Stimulated activated CD4-positive, alpha-beta T cell treated with anti-CD3 and anti-CD28 coated beads, Interleukin-15, amount 100 ng/mL, for 1 hour (primary cell): ENCODE measurements around the gene RAD51B.

Source experiments
- DNase-seq, 2 donors: peaks; one replicate each; pipeline ENCODE4 v3.0.0-alpha.2; 2020; ENCODE audit warnings: low read depth in 1 of 2, low spot score in 1 of 2

Gene RAD51B

DNA sequence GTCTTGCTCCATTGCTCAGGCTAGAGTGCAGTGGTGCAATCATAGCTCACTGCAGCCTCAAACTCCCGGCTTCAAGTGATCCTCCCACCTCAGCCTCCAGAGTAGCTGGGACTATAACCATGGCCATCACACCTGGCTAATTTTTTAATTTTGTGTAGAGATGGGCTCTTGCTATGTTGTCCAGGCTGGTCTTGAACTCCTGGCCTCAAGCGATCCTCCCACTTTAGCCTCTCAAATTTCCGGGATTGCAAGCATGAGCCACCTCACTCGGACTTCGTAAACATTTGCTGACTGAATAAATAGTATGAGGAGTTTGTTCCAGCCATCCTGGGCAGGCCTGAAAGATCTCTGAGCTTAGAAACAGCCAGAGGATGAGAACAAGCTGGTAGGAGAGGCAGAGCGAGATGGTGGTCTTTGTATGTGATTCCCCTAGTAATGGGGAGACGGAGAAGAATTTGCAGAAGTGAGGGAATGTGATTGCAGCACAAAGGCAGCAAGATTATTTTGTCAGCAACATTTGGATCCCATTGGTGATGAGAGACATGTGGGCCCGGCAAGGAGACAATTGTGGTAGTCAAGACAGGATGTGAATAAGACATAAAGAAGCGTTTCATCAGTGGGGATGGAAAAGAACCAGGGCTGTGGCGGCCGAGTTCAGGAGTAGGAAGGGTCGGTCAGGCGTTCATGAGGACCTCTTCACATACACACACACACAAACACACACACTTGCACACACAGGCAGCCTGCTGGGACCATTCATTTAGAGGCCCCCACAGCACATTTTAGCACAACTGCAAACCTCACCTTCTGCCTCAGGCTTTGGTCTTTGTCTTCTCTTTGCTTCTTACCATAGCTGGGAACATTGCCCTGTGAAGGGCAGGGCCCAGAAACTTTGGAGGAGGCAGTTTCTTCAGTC lies 817.8 kb downstream of the RAD51B start:
- no peak for DNase-seq

DNA sequence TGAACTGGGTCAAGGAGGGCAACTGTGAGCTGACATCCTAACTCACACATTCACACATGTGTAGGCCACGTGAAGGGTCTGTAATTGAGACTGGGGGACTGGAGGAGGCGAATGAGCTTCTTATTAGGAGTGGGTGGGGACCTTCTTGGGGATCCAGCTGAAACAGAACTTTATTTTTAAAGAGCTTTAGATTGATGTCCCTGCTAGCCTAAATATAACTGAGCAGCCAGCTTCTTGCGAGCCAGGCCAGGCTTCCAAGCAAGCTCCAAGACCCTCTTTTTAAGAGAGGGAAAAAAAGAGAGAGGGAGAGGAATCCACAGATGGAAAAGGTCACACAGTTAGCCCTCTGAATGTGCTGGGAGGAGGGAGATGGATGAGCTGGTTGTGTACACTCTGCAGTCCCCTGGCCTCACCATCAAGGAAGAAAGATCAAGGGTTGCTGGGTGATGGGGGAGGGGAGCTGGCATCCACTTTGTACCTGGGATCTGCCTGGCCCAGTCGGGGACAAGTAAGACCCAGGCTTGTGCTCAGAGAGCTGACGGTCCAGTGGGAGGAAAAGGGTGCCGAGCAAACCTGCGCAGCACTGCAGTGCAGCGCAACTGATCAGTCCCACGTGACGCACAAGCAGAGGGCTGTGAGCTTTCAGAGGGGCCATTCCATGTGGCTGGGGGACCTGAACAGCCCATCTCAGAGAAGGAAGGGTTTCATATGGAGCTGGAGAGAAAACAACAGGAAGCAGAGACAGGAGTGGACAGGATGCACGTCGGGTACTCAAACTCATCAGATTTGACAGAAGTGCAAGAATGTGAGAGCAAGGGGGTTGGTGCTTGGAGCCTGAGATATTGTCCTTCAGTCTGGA lies 818.8 kb downstream of the RAD51B start:
- DNase-seq, result no peak

DNA sequence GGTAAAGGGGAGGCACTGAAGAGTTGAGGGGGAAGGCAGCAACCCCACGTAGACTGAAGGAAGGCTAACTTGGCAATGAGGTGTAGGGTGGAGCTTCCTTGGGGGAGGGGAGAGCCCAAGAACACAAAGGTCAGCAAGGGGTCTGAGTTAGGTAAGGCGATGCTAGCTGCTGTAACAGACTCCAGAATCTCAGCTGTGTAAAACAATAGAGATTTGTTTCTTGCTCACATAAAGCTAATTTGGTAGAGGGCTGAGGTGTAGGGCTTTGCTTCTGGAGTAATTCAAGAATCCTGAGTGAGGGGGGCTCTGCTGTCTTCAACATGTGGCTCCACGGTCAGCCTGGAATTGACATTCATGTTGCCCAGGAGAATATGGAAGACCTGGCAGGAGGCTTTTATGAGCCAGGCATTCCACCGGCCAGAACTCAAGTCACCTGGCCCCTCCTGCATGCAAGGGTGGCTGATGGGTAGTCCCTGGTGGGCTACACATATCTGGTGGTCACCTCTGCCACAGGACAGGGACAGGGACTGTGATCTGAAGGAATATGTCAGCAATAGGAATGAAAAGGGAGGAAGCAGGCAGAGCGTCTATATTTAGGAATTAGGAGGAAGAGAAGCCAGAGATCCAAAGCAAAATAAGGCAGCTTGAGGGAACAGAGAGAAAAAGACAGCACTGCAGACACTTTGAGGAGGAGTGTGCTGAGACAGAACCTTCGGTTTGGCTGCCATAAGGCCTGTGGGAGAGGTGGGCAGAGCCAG lies 819.6 kb downstream of the RAD51B start:
- DNase-seq, result no peak

DNA sequence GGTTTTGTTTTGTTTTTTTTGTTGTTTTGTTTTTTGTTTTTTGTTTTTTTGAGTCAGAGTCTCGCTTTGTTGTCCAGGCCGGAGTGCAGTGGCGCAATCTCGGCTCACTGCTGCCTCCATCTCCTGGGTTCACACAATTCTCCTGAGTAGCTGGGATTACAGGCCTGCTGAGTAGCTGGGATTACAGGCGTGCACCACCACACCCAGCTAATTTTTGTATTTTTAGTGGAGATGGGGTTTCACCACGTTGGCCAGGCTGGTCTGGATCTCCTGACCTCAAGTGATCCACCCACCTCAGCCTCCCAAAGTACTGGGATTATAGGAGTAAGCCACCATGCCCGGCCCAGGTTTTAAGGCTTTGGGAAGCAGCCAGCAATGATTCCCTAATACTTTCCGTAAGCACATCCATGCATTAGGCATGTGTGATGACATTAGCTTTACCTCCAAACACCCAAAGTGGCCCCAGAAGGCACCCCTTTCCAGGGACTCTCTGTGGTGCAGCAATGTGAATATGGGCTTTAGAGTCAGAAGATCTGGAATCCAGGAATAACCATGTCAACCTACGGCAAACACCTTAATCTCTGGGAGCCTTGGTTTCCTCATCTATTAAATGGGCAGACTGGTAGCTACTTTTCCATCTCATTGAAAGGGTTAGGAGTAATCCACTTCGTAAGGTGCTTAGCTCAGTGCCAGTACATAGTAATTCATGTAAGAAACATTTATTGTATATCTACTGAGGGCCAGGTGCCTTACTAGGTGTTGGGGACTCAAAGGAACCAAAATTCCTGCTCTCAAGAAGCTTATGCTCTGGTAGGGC lies 820.4 kb downstream of the RAD51B start:
- no peak for DNase-seq

DNA sequence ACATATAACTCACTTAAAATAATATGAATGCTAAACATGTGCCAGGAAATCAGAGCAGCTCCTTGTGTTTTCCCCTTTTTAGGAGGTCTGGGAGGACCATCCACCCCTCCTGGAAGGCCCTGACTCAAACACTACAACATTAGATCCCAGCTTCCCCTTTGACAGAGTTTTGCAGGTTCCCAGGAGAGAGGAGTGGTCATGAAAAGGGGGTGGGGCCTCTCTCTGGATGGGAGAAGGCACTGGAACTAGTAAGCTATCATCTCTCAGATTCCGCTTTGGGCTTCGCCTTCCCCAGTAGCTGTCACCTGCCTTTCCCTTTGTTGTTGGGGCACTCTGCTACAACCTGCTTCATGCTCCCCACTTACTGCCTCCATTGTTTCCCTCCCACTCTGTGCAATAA lies 824.1 kb downstream of the RAD51B start:
- no peak for DNase-seq

DNA sequence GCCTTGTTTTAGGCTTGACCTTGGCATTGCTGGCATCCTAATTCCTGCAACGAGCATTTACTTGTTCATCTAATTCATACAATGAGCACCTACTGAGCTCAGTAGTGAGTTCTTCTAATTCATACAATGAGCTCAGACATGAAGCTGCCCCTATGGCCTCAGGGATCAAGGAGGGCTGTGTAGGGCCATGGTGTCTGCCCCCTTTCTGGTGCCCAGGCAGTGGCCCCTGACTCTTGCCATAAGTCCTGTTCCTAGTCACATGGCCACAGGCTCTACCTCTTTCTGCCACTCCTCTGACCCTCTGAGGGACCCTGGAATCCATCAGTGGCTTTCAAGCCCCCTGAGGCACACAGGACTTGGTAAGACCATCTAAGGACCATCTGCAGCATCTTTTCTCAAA lies 824.5 kb downstream of the RAD51B start:
- DNase-seq, result no peak

DNA sequence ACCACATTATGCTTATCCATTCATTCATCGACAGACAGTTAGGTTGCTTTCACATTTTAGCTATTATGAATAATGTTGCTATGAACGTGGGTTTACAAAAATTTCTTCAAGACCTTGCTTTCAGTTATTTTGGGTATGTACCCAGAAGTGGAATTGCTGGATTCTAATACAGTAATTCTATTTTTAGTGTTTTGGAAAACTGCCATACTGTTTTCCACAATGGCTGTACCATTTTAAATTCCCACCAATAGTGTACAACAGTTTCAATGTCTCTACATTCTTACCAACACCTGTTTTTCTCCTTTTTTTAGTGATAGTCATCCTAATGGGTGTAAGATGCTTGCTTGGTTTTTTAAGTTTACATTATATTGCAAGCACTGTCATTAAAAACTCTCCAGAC lies 825.8 kb downstream of the RAD51B start:
- DNase-seq, result no peak

DNA sequence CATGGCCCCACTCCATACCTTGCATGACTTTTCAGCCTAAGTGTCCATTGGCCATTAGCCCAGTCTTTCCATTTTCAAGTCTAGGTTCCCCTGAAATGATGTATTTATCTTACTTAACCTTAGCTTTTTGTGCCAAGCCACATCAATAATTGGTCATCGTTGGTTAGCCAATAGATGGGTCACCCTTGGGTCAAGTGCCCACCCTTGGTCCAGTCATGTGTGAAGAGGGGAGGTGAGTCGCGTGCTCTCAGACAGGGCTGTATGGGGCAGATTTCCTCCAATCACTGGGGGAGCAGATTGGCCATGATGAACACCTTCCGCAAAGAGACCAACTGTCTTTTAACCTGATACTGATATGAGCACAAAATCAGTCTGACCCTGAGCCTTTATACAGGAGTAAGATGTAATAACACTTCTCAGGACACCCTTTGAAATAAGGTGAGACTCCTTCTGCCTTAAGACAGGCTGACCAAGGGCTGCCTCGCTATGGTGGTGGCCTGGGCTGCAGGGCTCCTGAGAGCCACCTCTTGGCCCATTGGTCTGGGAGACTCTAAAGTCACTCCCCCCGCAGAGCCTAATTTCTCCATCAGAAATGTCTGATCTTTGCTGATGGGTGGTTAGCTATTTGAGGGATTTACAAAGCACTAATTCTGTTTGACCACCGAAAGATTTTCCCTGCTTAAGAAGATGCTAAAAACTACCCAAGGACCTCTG lies 830.1 kb downstream of the RAD51B start:
- DNase-seq, result no peak

DNA sequence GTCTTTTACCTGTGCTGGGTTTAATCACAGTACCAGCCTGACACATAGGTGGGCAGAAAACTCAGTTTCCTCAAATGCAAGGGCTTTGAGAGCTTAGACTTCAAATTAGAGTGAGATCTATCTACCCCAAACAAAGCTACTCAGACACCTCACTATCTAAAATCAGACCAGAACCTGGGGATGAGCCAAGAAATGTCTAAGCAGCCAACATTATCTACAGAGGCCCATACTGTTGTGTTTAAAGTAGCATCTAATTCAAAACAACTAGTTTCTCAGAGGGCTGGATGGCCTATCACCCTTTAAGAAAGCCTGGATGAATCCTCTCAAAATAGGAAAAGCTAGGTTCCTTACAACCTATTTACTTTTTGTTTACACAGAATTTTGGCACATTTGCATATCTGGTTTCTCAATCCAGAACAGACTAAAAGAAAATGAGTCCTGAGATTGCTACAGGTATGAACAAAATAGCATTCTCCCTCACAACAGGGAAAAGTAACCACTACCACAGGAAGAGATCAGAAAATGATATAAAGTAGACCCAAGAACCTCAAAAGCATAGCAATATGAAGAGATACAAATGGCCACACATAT lies 830.9 kb downstream of the RAD51B start:
- no peak for DNase-seq

DNA sequence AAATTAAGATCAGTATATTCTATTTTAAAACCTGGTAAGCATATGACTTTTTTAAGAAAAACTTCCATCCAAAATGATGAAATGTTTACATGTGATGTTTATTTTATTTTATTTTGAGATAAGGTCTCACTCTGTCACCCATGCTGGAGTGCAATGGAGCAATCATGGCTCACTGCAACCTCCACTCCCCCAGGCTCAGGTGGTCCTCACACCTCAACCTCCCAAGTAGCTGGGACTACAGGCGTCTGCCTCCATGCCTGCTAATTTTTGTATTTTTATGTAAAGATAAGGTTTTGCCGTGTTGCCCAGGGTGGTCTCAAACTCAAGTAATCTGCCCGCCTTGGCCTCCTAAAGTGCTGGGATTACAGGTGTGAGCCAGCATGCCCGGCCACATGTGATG lies 831.5 kb downstream of the RAD51B start:
- no peak for DNase-seq

DNA sequence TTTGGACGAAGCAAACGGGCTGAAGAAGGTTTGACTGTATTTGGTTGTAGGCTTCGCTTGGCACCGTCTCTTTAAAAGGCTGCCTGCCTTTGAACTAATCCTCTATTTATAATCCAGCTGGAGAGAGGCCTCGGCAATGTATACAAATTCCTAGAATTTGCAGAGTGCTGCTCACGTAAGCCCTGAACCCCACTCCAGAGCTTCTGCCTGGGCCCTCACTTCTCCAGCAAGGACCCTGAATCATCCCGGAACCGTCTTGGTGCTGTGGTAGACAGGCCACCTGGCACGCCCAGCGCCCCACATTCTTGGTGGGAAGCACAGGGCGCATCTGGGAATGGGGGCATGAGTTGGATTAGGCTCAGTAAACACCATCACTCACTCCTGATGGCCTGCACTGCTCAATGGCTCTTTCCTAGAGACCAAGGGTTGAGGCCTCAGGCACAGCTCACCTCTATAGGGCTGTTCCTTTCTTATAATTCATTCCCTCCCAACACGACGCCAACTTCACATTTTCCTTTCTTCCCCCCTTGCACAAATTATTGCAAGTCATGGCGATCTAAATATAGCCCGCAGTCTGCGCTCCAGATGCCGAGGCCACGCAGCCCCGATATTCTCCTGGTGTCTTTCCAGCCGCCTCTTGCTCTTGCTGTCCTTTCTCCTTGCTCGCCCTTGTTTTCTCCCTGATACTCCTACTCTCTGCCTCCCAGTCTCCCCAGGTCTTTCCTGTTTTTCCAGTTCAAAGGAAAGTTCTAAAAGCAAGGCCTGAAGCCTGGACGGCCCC lies 832.3 kb downstream of the RAD51B start:
- DNase-seq, result no peak

DNA sequence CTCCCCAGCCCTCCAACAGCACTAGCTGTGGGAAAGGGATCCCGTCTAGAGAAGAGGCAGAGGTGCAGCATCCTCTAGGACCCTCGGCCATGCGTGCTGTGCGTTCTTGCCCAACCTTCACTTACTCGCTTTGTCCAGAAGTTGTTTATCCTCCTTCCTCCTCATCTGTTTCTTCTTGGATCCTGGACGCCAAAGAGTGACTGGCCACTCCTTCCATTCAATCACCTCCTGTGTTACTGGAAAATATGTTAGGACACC lies 832.8 kb downstream of the RAD51B start:
- no peak for DNase-seq

DNA sequence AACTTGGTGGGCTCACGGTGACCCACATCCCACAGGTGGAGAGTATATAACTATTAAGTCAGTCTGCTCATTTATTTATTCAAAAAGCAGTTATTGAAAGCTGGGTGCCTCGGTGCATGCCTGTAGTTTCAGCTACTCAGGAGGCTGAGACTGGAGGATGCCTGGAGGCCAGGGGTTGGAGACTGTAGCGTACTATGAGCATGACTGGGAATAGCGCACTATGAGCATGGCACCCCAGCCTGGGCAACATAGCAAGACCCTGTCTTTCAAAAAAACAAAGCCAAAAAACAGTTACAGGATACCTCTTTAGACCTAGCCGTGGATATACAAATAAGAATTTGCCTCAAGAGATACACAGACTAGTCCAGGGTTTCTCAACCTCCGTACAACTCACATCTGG lies 833.5 kb downstream of the RAD51B start:
- DNase-seq, result no peak

DNA sequence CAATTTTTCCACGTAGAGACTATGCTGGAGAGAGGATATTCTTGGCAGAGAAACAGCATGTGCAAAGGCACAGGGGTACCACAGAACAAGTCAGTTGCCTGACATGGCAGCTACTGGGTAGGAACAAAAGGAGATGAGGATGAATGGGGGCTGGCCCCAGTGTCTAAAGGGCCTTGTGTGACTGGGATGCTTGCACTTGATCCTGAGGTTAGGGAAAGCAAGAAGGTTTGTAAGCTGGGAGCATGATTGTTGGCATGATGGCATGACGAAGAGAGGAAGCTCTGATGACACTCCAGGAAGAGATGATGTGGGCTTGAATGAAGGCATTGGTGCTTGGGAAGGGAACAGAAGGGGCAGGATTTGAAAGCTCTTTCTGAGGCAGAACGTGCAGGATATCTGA lies 834.2 kb downstream of the RAD51B start:
- no peak for DNase-seq

DNA sequence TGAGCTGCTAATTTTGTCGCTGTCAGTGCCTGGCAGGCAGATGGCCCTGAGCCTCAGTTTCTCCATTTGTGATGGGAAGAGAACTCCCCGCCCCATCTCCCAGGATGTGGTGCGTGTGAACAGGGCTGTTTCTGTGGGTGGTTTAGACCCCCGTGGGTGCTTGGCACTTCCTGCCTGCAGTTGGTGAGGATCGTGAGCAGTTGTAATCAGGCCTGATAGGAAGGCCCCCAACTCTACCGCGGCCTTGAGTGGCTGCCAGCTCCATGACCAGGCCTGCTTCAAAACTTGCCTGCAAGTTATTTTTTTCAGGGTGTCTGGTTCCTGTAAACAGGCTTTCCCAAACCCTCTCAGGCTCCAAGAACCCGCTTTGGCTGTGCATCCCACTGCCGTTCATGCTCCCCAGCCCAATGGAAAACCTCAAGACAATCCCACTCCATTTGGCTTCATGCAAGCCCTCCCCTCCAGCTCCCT lies 834.9 kb downstream of the RAD51B start:
- no peak for DNase-seq

DNA sequence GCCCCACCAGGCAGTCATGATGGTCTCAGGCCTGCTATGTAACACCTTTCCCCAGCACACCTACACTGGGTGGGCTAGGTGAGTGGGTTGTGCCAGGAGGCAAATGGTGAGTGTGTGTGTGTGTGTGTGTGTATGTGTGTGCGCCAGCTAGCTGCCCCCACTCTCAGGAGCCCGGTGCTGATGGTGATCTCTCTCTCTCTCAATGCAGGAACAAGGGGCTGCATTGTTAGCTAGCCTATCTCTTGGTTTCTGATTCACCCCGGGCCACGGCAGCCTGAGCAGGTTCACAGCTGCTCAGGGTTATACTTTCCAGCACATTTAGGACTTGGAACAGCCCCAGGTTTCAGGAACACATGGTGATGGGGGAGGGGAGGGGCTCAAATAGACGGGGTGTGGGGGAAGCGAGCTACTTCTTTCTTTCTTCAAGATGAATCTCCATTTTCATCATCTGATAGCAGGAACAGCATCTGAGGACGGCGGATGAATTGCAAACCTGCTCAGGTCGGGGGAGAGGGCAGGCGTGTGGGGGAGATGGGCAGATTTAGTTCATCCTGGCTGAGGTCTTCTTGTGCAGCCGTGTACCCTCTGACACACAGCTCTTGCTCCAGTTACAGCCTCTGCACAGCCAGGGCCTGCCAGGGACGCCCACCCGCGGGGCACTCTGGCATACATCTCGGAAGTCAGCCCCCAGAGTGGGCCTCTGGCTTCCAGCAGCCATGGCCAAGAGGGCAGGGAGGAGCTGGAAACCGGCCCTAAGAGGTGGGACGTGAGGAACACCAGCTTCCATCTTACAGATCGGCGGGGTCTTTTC lies 835.6 kb downstream of the RAD51B start:
- no peak for DNase-seq

DNA sequence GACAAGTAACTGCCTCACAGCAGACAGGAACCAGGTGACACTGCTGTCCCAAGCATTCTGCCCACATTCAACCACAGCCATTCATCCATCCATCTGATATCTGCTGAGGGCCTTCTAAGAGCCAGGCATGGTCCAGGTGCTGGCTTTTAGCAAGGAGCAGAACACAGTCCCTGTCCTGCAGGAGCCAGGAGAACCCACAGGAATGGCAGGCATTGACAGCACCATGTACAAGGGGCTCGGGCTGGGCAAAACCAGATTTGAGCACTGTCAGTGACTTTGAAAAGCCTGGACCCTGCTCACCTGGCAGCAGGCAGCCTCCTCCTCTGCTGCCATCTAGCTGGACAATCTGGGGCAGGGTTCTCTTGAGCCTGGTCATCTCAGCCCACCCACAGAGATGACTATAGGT lies 836.3 kb downstream of the RAD51B start:
- no peak for DNase-seq

DNA sequence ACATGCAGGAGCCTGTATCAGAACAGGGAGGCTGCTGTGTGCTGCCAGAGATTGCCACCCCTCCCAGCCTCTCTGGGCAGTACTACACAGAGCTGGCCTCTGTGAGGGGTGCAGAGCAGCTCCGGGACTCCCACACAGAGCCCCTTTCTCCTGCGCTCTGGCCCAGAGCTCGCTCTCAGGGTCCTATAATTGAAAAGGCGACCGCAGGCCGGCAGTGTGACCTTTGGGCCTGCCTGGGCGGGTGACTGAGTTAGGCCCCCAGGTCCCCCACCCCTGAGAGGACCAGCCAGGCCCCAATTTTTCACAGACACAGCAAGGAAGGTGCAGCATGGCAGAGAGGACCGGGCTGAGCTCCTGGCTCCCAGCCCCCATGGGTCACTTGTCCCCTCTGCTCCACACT lies 836.9 kb downstream of the RAD51B start:
- no peak for DNase-seq
